GM12872 (cell line): Measurements from ENCODE around the gene DCDC1.

ENCODE experiments used
- TF ChIP-seq, protein P1 (sequence below): IDR thresholded peaks from 3 replicates; pipeline ENCODE4 v1.5.1; 2011; ENCODE audit warnings: low read depth, mild to moderate bottlenecking, low read length, moderate library complexity; ENCODE audit not compliant: insufficient read depth

Gene DCDC1

DNA sequence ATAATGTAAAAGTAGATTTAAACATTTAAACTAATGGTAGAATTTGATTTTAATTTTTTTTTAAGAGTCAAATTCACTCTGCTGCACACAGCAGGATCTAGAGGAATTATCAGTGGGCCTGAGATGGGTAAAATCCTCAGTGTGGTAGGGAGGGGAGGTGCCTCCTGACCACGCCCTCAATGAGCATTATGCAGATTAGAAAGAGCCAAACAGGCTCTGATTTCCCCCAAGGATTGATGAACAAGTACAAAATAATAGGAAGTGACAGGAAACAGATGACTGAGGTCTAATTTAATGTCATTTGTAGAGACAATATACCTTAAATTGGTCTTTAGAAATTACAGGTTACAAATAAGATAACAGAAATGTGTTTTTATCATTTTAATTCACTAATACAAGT, 155.2 kb downstream of the DCDC1 start:
- TF ChIP-seq, protein P1, sequence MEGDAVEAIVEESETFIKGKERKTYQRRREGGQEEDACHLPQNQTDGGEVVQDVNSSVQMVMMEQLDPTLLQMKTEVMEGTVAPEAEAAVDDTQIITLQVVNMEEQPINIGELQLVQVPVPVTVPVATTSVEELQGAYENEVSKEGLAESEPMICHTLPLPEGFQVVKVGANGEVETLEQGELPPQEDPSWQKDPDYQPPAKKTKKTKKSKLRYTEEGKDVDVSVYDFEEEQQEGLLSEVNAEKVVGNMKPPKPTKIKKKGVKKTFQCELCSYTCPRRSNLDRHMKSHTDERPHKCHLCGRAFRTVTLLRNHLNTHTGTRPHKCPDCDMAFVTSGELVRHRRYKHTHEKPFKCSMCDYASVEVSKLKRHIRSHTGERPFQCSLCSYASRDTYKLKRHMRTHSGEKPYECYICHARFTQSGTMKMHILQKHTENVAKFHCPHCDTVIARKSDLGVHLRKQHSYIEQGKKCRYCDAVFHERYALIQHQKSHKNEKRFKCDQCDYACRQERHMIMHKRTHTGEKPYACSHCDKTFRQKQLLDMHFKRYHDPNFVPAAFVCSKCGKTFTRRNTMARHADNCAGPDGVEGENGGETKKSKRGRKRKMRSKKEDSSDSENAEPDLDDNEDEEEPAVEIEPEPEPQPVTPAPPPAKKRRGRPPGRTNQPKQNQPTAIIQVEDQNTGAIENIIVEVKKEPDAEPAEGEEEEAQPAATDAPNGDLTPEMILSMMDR = no peak

DNA sequence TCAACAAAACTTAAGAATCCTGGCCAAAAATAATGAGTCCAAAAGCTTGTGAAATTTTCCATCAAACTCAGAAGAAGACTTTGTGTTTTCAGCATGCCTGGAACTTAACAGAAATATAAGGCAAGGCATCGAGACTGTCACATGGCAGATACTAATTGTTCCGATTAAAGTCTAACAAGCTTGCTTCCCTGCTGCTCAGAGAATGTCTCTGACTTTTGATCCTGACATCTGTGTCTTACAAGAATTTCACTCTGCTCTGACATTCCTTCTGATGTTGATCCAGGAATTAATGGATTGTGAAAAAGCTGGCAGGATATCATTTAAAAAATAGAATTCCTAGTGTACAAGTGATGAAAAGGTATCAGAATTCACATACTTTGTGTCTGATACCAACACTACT, 170.2 kb downstream of the DCDC1 start:
- TF ChIP-seq, protein P1 = no peak

GRCh38 chr11:31173926-31174680, 195.4 kb downstream of the DCDC1 start:
- TF ChIP-seq, protein P1 = no peak

DNA sequence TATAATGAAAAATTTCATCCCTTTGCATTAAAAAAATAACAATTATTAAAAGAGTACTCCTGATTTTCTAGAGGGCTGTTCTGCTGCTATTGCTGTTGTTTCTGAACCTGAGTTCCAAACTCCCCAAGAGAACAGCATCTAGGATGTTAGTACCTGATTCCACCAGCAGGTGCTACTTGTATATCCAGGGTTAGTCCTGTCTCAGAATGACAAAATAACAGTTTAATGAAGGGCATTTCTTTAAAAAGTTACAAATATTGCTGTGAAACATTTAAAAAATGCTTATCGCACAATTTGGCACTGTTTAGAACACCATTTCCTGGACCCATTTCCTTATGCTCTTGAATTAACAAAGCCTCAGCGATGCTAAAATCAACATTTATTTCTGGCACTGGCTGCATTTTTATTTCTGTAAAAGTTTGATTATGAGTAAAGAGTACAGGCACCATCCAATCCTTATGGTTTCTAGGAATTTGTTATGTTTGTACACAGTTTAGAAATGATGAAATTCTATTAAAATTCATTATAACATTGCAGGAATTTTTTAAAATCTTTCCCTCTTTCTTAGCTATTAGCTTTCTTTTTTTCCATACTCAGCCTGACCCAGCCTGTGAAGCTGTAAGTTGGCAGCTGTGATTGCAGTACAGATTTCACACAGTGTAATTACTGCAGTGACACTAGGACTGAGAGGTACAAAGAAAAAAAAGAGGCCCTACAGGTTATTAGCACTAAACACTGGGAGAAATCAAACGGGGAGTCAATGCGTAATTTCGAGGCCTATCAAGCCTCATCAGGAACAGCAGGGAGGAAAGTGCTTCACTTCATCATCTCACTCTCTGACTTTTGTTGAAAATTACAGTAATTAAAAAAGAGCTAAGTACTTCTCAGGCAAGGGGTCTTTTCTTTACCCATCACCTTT, 208.8 kb downstream of the DCDC1 start:
- TF ChIP-seq, protein P1 = peak; percentile 43; the same call in 2 of the 3 replicates

GRCh38 chr11:31150841-31151240, 218.7 kb downstream of the DCDC1 start:
- TF ChIP-seq, protein P1 = no peak

GRCh38 chr11:31150011-31150410, 219.5 kb downstream of the DCDC1 start:
- TF ChIP-seq, protein P1 = no peak

GRCh38 chr11:31141789-31142188, 227.8 kb downstream of the DCDC1 start:
- TF ChIP-seq, protein P1 = no peak
